Activated CD8-positive, alpha-beta memory T cell treated with anti-CD3 and anti-CD28 coated beads for 48 hours (primary cell): ENCODE measurements around the gene TSPAN9.

Experiments
- DNase-seq, 3 experiments: peaks; one replicate each; pipeline ENCODE4 v3.0.0-alpha.2; 2020; ENCODE audit warnings: low read depth in 2 of 3, low spot score in 2 of 3

TSPAN9 gene

GRCh38 chr12:3097836-3098235, 20.7 kb downstream of the TSPAN9 start:
- DNase-seq: no peak

GRCh38 chr12:3098436-3098835, 21.3 kb downstream of the TSPAN9 start:
- DNase-seq: no peak

- no peak for DNase-seq
Measured at GRCh38 chr12:3099146-3099545, 22.0 kb downstream of the TSPAN9 start.

- no peak for DNase-seq
Measured at GRCh38 chr12:3101309-3102024, 24.3 kb downstream of the TSPAN9 start.

GRCh38 chr12:3102771-3103410, 25.7 kb downstream of the TSPAN9 start:
- no peak for DNase-seq

- no peak for DNase-seq
Measured at GRCh38 chr12:3103806-3104205, 26.6 kb downstream of the TSPAN9 start.

GRCh38 chr12:3105690-3106479, 28.7 kb downstream of the TSPAN9 start:
- no peak for DNase-seq

- DNase-seq: no peak
Measured at GRCh38 chr12:3106579-3106978, 29.4 kb downstream of the TSPAN9 start.

- no peak for DNase-seq
Measured at GRCh38 chr12:3107071-3107583, 29.9 kb downstream of the TSPAN9 start.

- no peak for DNase-seq
Measured at GRCh38 chr12:3107954-3108353, 30.8 kb downstream of the TSPAN9 start.

- DNase-seq: no peak
Measured at GRCh38 chr12:3110578-3110977, 33.4 kb downstream of the TSPAN9 start.

- no peak for DNase-seq
Measured at GRCh38 chr12:3113671-3114325, 36.6 kb downstream of the TSPAN9 start.

- DNase-seq: no peak
Measured at GRCh38 chr12:3114671-3115070, 37.5 kb downstream of the TSPAN9 start.

- DNase-seq: no peak
Measured at GRCh38 chr12:3115078-3115477, 37.9 kb downstream of the TSPAN9 start.

GRCh38 chr12:3116106-3116844, 39.1 kb downstream of the TSPAN9 start:
- no peak for DNase-seq

- DNase-seq: no peak
Measured at GRCh38 chr12:3117144-3117581, 40.0 kb downstream of the TSPAN9 start.

- no peak for DNase-seq
Measured at GRCh38 chr12:3117591-3118015, 40.4 kb downstream of the TSPAN9 start.

GRCh38 chr12:3119192-3119755, 42.1 kb downstream of the TSPAN9 start:
- DNase-seq: no peak

GRCh38 chr12:3119756-3120601, 42.8 kb downstream of the TSPAN9 start:
- no peak for DNase-seq
